Natural killer cell (primary cell): Measurements from ENCODE around the gene FGB. TPM values are rescaled to one million over a fixed set of nuclear protein-coding genes. Genes with fewer than 3 reads are reported as not detected.

Experiments
- ATAC-seq, 3 donors: fragments of 150-1000 bp in 2 of 3; fragments of 200-7000 bp in 1 of 3; cut with Tn5 transposase; 1 replicate in 1 of 3; 2 replicates in 2 of 3; pipeline ENCODE4 v1.10.0; 2021; ENCODE audit warnings: mild to moderate bottlenecking in 2 of 3, moderate library complexity in 2 of 3
- DNase-seq, 2 donors: peaks; one replicate each; pipeline versions ENCODE4 v3.0.0 to v3.0.0-alpha.2; 2013 to 2021; ENCODE audit warnings: mixed read lengths in 1 of 2
- H3K27ac ChIP-seq: one replicate; pipeline ENCODE4 v1.5.1; 2013; ENCODE audit warnings: mild to moderate bottlenecking, low read length
- H3K27me3 ChIP-seq: one replicate; pipeline ENCODE4 v1.6.1; 2013; ENCODE audit warnings: low read length; ENCODE audit not compliant: control insufficient read depth, insufficient read depth
- H3K36me3 ChIP-seq: one replicate; pipeline ENCODE4 v1.6.1; 2013; ENCODE audit warnings: low read length; ENCODE audit not compliant: control insufficient read depth, insufficient read depth
- H3K4me1 ChIP-seq: one replicate; pipeline ENCODE4 v1.6.1; 2013; ENCODE audit warnings: low read length; ENCODE audit not compliant: control insufficient read depth, insufficient read depth
- H3K4me3 ChIP-seq: one replicate; pipeline ENCODE4 v1.5.1; 2013; ENCODE audit warnings: low read length
- H3K9me3 ChIP-seq: one replicate; pipeline ENCODE4 v1.6.1; 2013; ENCODE audit warnings: low read length; ENCODE audit not compliant: control insufficient read depth, insufficient read depth
- H3K27ac Mint-ChIP-seq, 2 donors: one replicate each; pipeline ENCODE4 v1.8.0; 2022; ENCODE audit warnings: mild to moderate bottlenecking in 2 of 2, mixed read lengths in 2 of 2, moderate library complexity in 1 of 2
- H3K27me3 Mint-ChIP-seq, 2 donors: one replicate each; pipeline ENCODE4 v1.8.0; 2022; ENCODE audit warnings: low read depth in 2 of 2, mixed read lengths in 2 of 2
- H3K36me3 Mint-ChIP-seq: one replicate; pipeline ENCODE4 v1.8.0; 2022; ENCODE audit warnings: mixed read lengths
- H3K4me1 Mint-ChIP-seq, 2 donors: one replicate each; pipeline ENCODE4 v1.8.0; 2022; ENCODE audit warnings: mixed read lengths in 2 of 2
- H3K4me3 Mint-ChIP-seq: one replicate; pipeline ENCODE4 v1.8.0; 2022; ENCODE audit warnings: mild to moderate bottlenecking, moderate library complexity, mixed read lengths
- H3K9me3 Mint-ChIP-seq, 2 donors: one replicate each; pipeline ENCODE4 v1.8.0; 2022; ENCODE audit warnings: mixed read lengths in 2 of 2
- WGBS: methylation state at CpG from one replicate; pipeline ENCODE4 v1.1.7; 2013; ENCODE audit warnings: missing lambda C conversion rate; ENCODE audit not compliant: insufficient coverage; 5-methylcytosine and 5-hydroxymethylcytosine counted together
- intact Hi-C: fragments of 100-400 bp; cut with micrococcal nuclease; formaldehyde crosslinking; loops from one replicate; pipeline ENCODE4 v1.14.2; 2022
- total RNA-seq, 4 donors: library from RNA; stranded (reverse); fragments of 120-200 nt in 1 of 4; gene quantifications; one replicate each; pipeline versions ENCODE4 v1.2.3 to v1.2.4, GENCODE V29; 2013 to 2022
- TF ChIP-seq, protein P1 (sequence below): fragments of 200-600 bp; IDR thresholded peaks from one replicate; pipeline ENCODE4 v1.8.0; 2022; ENCODE audit warnings: antibody characterized with exemption

FGB gene
- total RNA-seq, 3 donors from 2014 or later (not counting 1 experiment from before 2014, with no cell fraction given), result not detected

DNA sequence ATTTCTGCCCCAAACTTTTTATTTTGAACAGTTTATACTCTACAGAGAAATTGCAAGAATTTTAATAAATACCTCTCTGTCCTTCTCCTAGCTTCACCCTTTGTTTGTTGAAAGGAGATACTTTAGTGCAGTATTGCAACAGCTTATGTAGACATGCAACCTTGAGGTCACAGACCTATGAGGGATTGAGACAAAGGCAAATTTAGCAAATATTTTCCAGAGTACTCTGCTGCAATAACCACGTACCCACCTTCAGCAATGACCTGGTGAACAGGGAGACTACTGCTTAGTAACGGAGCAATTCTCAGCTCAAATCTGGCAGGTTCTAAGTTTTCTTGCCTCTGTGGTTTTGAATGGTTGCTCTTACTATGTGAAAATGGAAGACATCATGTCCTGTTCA is 14.5 kb downstream of the FGB start:
- Histone ChIP-seq H3K27me3 (no peaks in the 10 kb centered on the region), H3K36me3 (no peaks in the 10 kb centered on the region), H3K9me3 (no peaks in the 10 kb centered on the region), H3K4me3 (no peak overlapping the region), H3K4me1 (no peaks in the 10 kb centered on the region), H3K27ac (no peak overlapping the region)
- Mint-ChIP-seq H3K27ac (no peak overlapping the region), H3K4me1 (no peaks in the 10 kb centered on the region), H3K27me3 (peaks cover 4 to 19% of the 10 kb centered on the region in 2 donors), H3K9me3 (no peaks in the 10 kb centered on the region), H3K4me3 (no peak overlapping the region), H3K36me3 (no peaks in the 10 kb centered on the region)
- ATAC-seq (no peak), DNase-seq (no peak)
- TF ChIP-seq, protein P1, sequence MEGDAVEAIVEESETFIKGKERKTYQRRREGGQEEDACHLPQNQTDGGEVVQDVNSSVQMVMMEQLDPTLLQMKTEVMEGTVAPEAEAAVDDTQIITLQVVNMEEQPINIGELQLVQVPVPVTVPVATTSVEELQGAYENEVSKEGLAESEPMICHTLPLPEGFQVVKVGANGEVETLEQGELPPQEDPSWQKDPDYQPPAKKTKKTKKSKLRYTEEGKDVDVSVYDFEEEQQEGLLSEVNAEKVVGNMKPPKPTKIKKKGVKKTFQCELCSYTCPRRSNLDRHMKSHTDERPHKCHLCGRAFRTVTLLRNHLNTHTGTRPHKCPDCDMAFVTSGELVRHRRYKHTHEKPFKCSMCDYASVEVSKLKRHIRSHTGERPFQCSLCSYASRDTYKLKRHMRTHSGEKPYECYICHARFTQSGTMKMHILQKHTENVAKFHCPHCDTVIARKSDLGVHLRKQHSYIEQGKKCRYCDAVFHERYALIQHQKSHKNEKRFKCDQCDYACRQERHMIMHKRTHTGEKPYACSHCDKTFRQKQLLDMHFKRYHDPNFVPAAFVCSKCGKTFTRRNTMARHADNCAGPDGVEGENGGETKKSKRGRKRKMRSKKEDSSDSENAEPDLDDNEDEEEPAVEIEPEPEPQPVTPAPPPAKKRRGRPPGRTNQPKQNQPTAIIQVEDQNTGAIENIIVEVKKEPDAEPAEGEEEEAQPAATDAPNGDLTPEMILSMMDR, result no peak
- intact Hi-C loops, result no loop called here
- WGBS, result 89% methylated on average over 2 of the region's 2 CpGs

DNA sequence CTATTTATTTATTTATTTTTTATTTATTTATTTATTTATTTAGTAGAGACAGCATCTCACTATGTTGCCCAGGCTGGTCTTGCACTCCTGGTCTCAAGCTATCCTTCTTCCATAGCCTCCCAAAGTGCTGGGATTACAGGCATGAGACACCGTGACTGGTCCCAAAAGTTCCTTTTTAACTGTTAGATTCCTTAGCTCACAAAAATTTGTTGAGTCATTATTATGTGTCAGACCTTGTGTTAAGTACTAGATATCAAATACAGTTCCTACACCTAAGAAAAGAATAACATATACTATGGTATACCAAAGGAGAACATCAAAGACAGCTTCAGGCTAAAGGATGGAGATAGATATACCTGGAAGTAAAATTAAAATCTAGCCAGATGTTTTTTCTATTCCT is 16.1 kb downstream of the FGB start:
- Histone ChIP-seq H3K27ac (no peak overlapping the region), H3K4me1 (no peaks in the 10 kb centered on the region), H3K36me3 (no peaks in the 10 kb centered on the region), H3K27me3 (no peaks in the 10 kb centered on the region), H3K4me3 (no peak overlapping the region), H3K9me3 (no peaks in the 10 kb centered on the region)
- DNase-seq, result no peak
- H3K9me3 Mint-ChIP-seq, result no peaks in the 10 kb centered on the region
- peaks cover 4 to 19% of the 10 kb centered on the region in 2 donors for H3K27me3 Mint-ChIP-seq
- H3K4me3 Mint-ChIP-seq, result no peak overlapping the region
- intact Hi-C loops, result no loop called here
- H3K4me1 Mint-ChIP-seq, result no peaks in the 10 kb centered on the region
- H3K36me3 Mint-ChIP-seq, result no peaks in the 10 kb centered on the region
- no peak overlapping the region for H3K27ac Mint-ChIP-seq
- TF ChIP-seq, protein P1, result no peak
- ATAC-seq, result no peak
- WGBS, result 71% methylated on average over 1 of the region's 1 CpG

DNA sequence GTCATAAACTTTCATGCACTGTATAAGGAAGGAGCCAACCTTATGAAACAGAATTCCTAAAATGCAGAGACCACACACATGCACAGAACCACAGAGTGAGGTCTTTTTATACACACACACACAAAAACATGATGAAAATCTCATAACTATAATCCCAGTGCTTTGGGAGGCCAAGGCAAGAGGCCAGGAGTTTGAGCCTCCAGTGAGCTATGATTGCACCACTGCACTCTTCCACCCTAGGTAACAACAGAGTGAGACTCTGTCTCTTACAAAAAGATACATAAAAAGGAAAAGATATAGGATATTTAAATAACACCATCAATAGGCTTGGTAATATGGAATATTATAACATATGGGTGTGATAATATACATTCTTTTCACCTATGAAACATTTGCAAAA is 17.1 kb downstream of the FGB start:
- H3K9me3 Mint-ChIP-seq, result no peaks in the 10 kb centered on the region
- DNase-seq (no peak), ATAC-seq (no peak)
- Histone ChIP-seq H3K9me3 (no peaks in the 10 kb centered on the region), H3K36me3 (no peaks in the 10 kb centered on the region), H3K4me3 (no peak overlapping the region), H3K27ac (no peak overlapping the region), H3K4me1 (no peaks in the 10 kb centered on the region), H3K27me3 (no peaks in the 10 kb centered on the region)
- H3K27ac Mint-ChIP-seq, result no peak overlapping the region
- peaks cover 4 to 18% of the 10 kb centered on the region in 2 donors for H3K27me3 Mint-ChIP-seq
- H3K36me3 Mint-ChIP-seq, result no peaks in the 10 kb centered on the region
- no peak overlapping the region for H3K4me3 Mint-ChIP-seq
- intact Hi-C loops, result no loop called here
- TF ChIP-seq, protein P1, result no peak
- no peaks in the 10 kb centered on the region for H3K4me1 Mint-ChIP-seq

DNA sequence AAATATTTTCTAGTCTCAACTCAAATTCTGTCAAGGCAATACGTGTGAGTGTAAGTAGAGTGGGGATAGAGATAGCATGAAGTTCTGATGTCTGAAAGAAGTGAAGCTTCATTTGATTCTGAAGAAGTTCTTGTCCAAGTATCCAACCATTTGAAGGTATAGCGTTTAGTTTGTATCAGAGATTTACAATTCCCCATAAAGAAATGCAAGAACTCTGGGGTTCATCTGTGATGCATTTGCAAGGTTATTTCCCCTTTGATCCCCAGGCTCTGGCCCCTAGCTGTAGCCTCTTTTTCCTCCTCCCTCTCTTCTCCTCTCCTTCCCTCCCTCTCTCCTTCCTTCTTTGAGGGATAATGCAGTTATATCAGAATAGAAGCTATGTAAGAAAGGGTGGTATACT is 19.9 kb downstream of the FGB start:
- H3K27ac Mint-ChIP-seq, result no peak overlapping the region
- H3K9me3 ChIP-seq, result no peaks in the 10 kb centered on the region
- H3K4me1 ChIP-seq, result no peaks in the 10 kb centered on the region
- no peaks in the 10 kb centered on the region for H3K4me1 Mint-ChIP-seq
- ATAC-seq, result no peak
- no peak overlapping the region for H3K4me3 Mint-ChIP-seq
- WGBS, result 71% methylated on average over 1 of the region's 2 CpGs
- intact Hi-C loops, result no loop called here
- no peak overlapping the region for H3K4me3 ChIP-seq
- TF ChIP-seq, protein P1, result no peak
- H3K27me3 Mint-ChIP-seq, result peaks cover 3 to 6% of the 10 kb centered on the region in 2 donors
- no peak overlapping the region for H3K27ac ChIP-seq
- H3K36me3 Mint-ChIP-seq, result no peaks in the 10 kb centered on the region
- no peaks in the 10 kb centered on the region for H3K27me3 ChIP-seq
- DNase-seq, result no peak
- no peaks in the 10 kb centered on the region for H3K36me3 ChIP-seq
- no peaks in the 10 kb centered on the region for H3K9me3 Mint-ChIP-seq
